Progenitor cell of endocrine pancreas (in vitro differentiated cells): ENCODE results near the gene BOC. TPM values are rescaled to one million over a fixed set of nuclear protein-coding genes. Genes with fewer than 3 reads are reported as not detected.

Source experiments
- DNase-seq: peaks from one replicate; pipeline ENCODE4 v3.0.0; 2021; ENCODE audit warnings: low spot score; ENCODE audit not compliant: unreplicated experiment
- H3K27ac Mint-ChIP-seq: 2 replicates; pipeline ENCODE4 v1.8.0; 2021; ENCODE audit warnings: mild to moderate bottlenecking, moderate library complexity, mixed read lengths
- H3K27me3 Mint-ChIP-seq: 2 replicates; pipeline ENCODE4 v1.8.0; 2021; ENCODE audit warnings: mixed read lengths
- H3K36me3 Mint-ChIP-seq: 2 replicates; pipeline ENCODE4 v1.8.0; 2022; ENCODE audit warnings: mixed read lengths; ENCODE audit not compliant: insufficient read depth
- H3K4me1 Mint-ChIP-seq: 2 replicates; pipeline ENCODE4 v1.8.0; 2021; ENCODE audit warnings: low read depth, mixed read lengths
- H3K4me3 Mint-ChIP-seq: 2 replicates; pipeline ENCODE4 v1.8.0; 2021; ENCODE audit warnings: low read depth, mild to moderate bottlenecking, moderate library complexity, mixed read lengths
- H3K9me3 Mint-ChIP-seq: 2 replicates; pipeline ENCODE4 v1.8.0; 2021; ENCODE audit warnings: low read depth, mixed read lengths
- CTCF ChIP-seq: fragments of 200-600 bp; sonication (generic); IDR thresholded peaks from one replicate; pipeline ENCODE4 v1.5.0; 2021; ENCODE audit warnings: antibody characterized with exemption, mild to moderate bottlenecking; ENCODE audit not compliant: unreplicated experiment
- total RNA-seq: library from RNA; stranded (reverse); gene quantifications from 2 replicates; pipeline ENCODE4 v1.2.1, GENCODE V29; 2021

Gene BOC
- total RNA-seq, 1 donor from 2014 or later = 10.8 TPM

GRCh38 chr3:113265231-113265630 lies 53.9 kb downstream of the BOC start:
- peaks cover 40% of the 10 kb centered on the region for H3K4me1 Mint-ChIP-seq
- peaks cover 3% of the 10 kb centered on the region for H3K36me3 Mint-ChIP-seq
- no peak for TF ChIP-seq CTCF
- H3K4me3 Mint-ChIP-seq = no peak overlapping the region
- no peak overlapping the region for H3K27ac Mint-ChIP-seq
- no peak for DNase-seq
- H3K27me3 Mint-ChIP-seq = no peaks in the 10 kb centered on the region
- H3K9me3 Mint-ChIP-seq = no peaks in the 10 kb centered on the region

GRCh38 chr3:113266738-113267137 lies 55.4 kb downstream of the BOC start:
- Mint-ChIP-seq H3K27me3 (no peaks in the 10 kb centered on the region), H3K36me3 (no peaks in the 10 kb centered on the region), H3K4me1 (peaks cover 45% of the 10 kb centered on the region), H3K27ac (peak overlapping the region; percentile 1), H3K4me3 (no peak overlapping the region), H3K9me3 (no peaks in the 10 kb centered on the region)
- DNase-seq = no peak
- no peak for TF ChIP-seq CTCF

GRCh38 chr3:113268311-113268710 lies 57.0 kb downstream of the BOC start:
- H3K9me3 Mint-ChIP-seq = no peaks in the 10 kb centered on the region
- H3K36me3 Mint-ChIP-seq = no peaks in the 10 kb centered on the region
- H3K4me1 Mint-ChIP-seq = peaks cover 38% of the 10 kb centered on the region
- DNase-seq = no peak
- no peak overlapping the region for H3K4me3 Mint-ChIP-seq
- no peak for TF ChIP-seq CTCF
- no peaks in the 10 kb centered on the region for H3K27me3 Mint-ChIP-seq
- no peak overlapping the region for H3K27ac Mint-ChIP-seq

GRCh38 chr3:113268942-113269341 lies 57.6 kb downstream of the BOC start:
- H3K4me1 Mint-ChIP-seq = peaks cover 33% of the 10 kb centered on the region
- H3K27me3 Mint-ChIP-seq = no peaks in the 10 kb centered on the region
- DNase-seq = no peak
- H3K27ac Mint-ChIP-seq = no peak overlapping the region
- H3K36me3 Mint-ChIP-seq = no peaks in the 10 kb centered on the region
- H3K9me3 Mint-ChIP-seq = no peaks in the 10 kb centered on the region
- H3K4me3 Mint-ChIP-seq = no peak overlapping the region
- TF ChIP-seq CTCF = no peak

GRCh38 chr3:113269661-113270060 lies 58.3 kb downstream of the BOC start:
- TF ChIP-seq CTCF = no peak
- Mint-ChIP-seq H3K27ac (peak overlapping the region; percentile 23), H3K4me3 (no peak overlapping the region), H3K9me3 (no peaks in the 10 kb centered on the region), H3K4me1 (peaks cover 26% of the 10 kb centered on the region), H3K36me3 (no peaks in the 10 kb centered on the region), H3K27me3 (no peaks in the 10 kb centered on the region)
- no peak for DNase-seq
